Measurements from ENCODE around the gene THADA.

Gene THADA

DNA sequence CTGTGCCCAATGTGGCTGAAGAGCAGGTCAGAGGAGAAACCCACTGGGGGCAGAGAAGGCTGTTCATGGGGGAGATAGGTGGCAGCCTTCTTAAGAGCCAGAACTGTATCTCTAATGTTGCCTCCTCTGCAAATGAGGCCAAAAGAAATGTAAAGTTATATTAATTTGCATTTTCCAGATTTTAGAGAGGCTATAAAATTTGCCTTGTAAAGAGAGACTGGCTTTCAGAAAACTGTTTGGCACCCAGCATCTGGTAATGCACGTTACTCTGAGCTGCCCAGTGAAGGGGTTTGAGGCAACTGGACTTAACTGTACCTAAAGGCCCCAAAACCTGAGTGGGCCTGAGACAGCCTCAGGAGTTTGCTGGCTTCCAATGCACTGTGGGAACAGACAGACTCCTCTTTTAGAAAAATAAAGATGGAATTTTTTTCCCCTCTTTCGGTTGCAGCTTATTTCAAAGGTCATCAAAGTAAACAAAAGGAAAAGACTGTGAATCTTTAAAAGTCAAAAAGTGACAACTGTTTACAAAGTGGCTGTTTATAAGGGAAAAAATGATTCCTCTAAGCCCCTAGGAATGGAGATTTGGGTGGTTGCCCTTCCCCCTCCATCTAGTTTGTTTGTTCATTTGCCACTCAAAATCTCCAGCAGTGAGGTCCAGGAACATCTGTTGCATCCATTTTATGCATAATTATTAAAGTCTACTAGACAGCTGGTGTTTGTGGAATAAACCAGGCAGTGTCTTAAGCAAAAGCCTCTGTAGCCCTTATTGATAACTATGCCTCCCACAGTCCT lies 237.2 kb downstream of the THADA start:
- DNase-seq (ENCODE audit: low spot score) = no peak
- TF ChIP-seq, protein P1, sequence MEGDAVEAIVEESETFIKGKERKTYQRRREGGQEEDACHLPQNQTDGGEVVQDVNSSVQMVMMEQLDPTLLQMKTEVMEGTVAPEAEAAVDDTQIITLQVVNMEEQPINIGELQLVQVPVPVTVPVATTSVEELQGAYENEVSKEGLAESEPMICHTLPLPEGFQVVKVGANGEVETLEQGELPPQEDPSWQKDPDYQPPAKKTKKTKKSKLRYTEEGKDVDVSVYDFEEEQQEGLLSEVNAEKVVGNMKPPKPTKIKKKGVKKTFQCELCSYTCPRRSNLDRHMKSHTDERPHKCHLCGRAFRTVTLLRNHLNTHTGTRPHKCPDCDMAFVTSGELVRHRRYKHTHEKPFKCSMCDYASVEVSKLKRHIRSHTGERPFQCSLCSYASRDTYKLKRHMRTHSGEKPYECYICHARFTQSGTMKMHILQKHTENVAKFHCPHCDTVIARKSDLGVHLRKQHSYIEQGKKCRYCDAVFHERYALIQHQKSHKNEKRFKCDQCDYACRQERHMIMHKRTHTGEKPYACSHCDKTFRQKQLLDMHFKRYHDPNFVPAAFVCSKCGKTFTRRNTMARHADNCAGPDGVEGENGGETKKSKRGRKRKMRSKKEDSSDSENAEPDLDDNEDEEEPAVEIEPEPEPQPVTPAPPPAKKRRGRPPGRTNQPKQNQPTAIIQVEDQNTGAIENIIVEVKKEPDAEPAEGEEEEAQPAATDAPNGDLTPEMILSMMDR (IDR thresholded peaks at IDR 0.05; ENCODE audit: extremely low read depth, missing control alignments) = no peak

DNA sequence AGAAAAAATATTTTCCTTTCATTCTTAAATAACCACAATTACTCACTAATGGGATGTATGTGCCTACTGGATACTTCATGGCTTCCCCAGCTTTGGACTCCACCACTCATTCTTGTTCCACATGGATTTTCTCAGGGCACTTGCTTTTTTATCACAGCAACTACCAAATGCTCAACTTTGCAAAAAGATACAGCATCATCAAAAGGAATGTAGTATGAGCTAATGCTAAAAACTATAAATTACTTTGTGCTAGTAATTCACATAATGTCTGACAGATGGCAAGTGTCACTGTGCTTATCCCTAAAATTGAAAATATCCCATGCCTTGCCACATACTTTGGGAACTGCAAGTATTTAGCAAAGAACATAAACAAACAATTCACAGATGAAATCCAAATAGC lies 239.1 kb downstream of the THADA start:
- TF ChIP-seq, protein P1 (IDR thresholded peaks at IDR 0.05; ENCODE audit: extremely low read depth, missing control alignments) = no peak
- no peak for DNase-seq (ENCODE audit: low spot score)

DNA sequence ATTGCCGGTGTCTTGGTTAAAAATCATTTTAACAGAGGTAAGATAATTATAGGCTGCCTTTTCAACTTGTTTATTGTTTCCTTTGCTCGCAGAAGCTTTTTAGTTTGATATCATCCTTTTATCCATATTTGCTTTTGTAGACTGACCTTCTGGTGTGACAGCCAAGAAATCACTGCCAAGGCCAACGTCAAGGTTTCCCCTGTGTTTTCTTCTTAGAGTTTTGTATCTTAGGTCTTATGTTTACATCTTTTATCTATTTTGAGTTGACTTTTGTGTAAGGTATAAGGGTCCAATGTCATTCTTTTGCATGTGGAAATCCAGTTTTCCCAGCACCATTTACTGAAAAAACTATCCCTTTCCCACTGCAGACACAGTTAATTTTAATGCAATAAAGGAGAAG lies 240.4 kb downstream of the THADA start:
- TF ChIP-seq, protein P1 (IDR thresholded peaks at IDR 0.05; ENCODE audit: extremely low read depth, missing control alignments) = no peak
- no peak for DNase-seq (ENCODE audit: low spot score)

DNA sequence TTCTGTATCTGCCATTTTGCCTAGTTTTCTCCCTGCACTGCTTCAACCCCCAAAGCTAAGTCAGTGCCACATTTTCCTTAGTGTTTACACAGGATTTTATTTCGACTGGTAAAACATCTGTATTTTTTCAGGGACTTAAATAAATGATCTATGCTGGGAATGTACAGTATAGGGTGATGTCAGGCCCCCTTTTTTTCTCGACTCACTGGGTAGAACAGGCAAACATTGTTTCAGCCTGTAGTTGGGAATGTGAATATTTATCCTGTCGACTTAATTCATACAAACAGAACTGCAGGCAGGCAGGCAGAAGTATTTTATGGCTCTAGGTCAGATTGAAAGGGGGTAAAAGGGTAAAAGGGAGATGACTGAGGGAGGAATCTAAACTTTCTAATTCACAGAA lies 245.9 kb downstream of the THADA start:
- TF ChIP-seq, protein P1 (IDR thresholded peaks at IDR 0.05; ENCODE audit: extremely low read depth, missing control alignments) = no peak

DNA sequence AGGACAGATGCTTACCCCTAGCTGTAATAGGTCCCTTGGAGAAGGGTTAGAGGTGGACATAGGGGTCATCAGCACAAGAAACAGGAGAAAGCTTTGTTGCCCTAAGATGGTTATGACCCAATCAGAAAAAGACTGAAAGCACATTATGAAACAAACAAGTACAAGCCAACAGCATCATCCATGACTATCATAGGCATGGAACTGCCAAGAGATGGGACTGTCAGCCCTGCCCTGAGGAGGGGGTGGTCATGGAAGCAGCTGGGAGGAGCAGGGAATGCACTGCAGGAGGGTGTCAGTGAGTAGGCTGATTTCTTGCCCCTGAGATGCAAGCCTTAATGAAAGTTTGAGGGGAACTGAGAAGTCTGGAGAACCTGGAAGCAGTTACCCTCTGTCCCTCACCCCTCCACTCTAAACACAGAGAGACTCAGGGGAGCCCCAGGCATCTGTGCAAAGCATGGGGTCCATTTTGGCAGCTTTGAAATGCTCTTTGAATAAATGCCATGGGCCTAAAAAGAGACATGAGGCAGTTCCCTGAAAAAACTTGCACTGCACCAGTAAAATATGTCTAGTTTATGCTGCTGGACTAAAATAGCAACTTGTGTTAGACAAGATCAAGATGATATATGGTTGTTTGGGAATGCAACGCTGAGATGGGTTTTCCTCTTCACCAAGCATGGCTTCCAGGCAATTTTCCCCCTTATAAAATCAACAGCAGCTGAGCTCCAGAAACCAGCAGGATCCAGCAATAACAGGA lies 246.8 kb downstream of the THADA start:
- DNase-seq (ENCODE audit: low spot score) = no peak
- TF ChIP-seq, protein P1 (IDR thresholded peaks at IDR 0.05; ENCODE audit: extremely low read depth, missing control alignments) = no peak

More for the DNA sequence above, 245.9 kb downstream of the THADA start:
- no peak for DNase-seq (ENCODE audit: low spot score)

DNA sequence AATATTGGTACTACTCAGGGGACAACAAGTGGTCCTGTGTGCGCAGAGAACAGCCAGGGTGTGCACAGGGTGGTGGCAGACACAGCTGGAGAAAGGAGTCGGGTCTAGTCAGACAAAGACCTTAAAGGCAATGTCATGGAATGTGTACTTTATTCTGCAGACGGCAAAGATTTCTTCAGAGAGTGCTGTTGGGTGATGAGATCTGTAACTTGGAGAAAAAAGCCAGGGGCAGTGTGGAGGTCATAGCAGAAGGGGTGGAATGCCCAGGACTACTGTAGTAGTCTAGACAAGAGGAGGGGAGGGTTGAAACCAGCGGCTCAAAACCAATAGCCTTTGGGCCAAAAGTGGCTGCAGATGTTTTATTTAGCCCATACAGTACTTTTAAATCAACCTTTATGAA lies 248.1 kb downstream of the THADA start:
- TF ChIP-seq, protein P1 (IDR thresholded peaks at IDR 0.05; ENCODE audit: extremely low read depth, missing control alignments) = no peak
- no peak for DNase-seq (ENCODE audit: low spot score)
